NCI-H1930 (cell line): Measurements from ENCODE around the gene ARHGEF28.
A peak's percentile ranks its signal among the peaks of the same experiment; 100 is the strongest.

ENCODE experiments used
- DNase-seq, 2 experiments: peaks; one replicate each; lab custom pipeline; 2025; lab: John Stamatoyannopoulos, UW

ARHGEF28 gene, protein sequence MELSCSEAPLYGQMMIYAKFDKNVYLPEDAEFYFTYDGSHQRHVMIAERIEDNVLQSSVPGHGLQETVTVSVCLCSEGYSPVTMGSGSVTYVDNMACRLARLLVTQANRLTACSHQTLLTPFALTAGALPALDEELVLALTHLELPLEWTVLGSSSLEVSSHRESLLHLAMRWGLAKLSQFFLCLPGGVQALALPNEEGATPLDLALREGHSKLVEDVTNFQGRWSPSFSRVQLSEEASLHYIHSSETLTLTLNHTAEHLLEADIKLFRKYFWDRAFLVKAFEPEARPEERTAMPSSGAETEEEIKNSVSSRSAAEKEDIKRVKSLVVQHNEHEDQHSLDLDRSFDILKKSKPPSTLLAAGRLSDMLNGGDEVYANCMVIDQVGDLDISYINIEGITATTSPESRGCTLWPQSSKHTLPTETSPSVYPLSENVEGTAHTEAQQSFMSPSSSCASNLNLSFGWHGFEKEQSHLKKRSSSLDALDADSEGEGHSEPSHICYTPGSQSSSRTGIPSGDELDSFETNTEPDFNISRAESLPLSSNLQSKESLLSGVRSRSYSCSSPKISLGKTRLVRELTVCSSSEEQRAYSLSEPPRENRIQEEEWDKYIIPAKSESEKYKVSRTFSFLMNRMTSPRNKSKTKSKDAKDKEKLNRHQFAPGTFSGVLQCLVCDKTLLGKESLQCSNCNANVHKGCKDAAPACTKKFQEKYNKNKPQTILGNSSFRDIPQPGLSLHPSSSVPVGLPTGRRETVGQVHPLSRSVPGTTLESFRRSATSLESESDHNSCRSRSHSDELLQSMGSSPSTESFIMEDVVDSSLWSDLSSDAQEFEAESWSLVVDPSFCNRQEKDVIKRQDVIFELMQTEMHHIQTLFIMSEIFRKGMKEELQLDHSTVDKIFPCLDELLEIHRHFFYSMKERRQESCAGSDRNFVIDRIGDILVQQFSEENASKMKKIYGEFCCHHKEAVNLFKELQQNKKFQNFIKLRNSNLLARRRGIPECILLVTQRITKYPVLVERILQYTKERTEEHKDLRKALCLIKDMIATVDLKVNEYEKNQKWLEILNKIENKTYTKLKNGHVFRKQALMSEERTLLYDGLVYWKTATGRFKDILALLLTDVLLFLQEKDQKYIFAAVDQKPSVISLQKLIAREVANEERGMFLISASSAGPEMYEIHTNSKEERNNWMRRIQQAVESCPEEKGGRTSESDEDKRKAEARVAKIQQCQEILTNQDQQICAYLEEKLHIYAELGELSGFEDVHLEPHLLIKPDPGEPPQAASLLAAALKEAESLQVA (N-terminal part only)

DNA sequence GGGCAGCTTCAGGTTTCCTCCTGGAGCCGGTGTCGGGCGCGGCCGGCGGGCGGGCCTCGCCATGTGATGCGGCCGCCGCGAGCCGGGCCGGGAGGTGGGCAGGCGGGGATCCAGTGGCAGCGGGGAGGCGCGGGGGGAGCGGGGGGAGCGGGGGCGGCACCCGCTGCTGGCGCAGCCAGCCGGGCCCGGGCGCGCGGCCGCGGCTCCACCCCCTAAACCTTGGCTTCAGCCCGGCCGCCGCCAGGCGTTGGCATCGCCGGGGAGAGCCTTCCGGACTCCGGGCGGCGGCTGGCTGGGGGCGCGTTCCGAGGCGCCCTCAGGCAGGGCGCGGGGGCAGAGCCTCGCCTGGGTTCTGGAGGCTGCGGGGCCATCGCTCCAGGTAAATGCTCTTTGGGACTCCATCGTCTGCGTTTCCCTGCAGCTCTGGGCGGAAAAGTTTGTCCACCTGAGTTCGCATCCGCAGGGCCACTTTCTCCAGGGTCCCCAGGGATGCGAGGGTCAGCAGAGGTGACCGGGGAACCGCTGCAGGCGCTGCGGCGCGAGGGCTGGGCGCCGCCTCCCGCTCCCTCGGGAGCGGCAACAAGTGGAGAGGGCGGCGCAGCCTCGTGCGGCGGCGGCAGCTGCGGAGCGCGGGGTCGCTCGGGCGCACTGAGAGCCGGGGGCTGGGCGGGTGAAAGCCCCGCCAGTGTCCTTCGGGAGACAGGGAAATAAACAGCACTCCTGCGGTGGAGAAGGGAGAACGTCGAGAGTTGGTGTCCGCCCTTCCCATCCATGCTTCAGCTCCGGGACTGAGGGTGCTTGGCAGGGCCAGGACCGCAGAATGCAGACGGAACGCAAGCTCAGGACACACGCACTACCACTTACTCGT is at the start of gene ARHGEF28:
TSS of gene ARHGEF28 (plus strand) at position 253 of the 868 bp plus-strand sequence. CDS start 58,656 bp downstream, outside the sequence.
- DNase-seq, result peak; percentile 41 to 70

DNA sequence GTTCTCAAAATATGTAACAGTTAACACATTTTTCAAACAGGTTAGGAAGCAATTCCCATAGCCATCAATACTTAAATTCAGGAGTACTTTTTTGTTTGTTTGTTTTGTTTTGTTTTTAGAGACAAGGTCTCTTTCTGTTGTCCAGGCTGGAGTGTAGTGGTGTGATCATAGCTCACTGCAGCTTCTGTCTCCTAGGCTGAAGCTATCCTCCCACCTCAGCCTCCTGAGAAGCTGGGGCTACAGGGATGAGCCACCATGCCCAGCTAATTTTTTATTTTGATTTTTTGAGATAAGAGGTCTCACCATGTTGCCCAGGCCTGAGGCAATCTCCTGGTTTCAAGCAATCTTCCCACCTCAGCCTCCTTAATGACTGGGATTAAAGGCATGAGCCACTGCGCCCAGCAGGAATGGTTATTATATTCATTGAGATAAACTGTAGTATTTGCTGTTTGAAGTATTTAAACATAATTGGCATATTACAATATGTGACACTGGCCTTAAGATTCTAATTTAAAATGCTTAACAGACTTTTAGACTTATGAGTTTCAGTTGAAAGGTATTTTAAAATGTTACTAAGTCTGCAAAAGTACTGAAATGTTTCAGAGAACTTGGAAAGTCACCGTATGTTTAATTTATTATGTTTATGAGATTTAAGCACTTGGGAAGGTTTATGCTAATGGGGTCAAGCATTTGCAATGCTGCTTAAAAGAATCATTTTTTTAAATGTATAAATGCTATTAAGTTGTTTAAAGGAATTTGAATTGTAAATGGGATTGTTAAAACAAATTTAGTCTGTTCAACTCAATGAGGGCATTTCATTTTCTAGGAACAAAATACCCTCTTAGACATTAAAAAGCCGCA is 43.5 kb upstream of the ARHGEF28 start:
- no peak for DNase-seq

DNA sequence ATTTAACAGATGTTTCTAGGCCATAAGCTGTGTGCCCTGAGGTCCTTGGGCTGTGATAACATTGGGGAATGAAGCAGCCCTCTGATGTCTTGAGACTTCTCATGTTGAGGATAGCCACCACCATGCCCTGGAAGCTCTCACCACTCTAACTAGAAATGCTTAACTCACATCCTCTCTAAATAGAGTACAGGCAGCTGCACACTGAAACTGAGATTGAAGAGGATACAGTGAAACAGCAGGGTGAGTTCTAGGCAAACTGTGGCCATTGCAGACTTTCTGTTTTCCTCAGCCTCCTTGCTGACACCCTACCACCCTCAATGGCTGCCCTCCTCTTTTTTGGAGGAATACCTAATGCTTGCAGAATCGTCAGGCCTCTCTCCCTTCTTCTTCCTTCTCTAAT is 38.1 kb upstream of the ARHGEF28 start:
- no peak for DNase-seq

DNA sequence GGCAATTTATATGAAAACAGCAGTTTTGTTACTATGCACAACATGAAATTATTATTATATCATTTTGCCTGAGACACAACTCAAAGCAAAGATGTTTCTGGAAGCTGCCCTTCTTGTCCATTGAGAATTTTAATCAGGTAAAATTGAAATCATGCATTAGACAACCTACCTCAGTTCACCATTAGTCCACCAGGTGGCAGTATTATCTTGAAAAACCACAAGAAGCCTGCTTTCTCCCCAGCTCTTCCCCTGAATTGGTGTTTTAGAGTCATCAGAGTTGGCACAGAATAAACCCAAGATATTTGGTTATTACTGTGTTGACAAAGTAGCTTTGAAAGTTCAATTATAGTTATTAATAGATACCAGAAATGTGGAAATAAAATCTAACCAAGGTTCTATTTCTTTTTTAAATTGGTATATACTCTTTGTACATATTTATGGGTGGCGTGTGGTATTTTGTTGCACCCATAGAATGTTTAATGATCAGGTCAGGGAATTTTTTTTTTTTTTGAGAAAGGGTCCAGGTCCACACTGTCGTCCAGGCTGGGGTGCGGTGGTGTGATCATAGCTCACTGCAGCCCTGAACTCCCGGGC is 34.8 kb upstream of the ARHGEF28 start:
- DNase-seq, result peak; percentile 4 to 53

DNA sequence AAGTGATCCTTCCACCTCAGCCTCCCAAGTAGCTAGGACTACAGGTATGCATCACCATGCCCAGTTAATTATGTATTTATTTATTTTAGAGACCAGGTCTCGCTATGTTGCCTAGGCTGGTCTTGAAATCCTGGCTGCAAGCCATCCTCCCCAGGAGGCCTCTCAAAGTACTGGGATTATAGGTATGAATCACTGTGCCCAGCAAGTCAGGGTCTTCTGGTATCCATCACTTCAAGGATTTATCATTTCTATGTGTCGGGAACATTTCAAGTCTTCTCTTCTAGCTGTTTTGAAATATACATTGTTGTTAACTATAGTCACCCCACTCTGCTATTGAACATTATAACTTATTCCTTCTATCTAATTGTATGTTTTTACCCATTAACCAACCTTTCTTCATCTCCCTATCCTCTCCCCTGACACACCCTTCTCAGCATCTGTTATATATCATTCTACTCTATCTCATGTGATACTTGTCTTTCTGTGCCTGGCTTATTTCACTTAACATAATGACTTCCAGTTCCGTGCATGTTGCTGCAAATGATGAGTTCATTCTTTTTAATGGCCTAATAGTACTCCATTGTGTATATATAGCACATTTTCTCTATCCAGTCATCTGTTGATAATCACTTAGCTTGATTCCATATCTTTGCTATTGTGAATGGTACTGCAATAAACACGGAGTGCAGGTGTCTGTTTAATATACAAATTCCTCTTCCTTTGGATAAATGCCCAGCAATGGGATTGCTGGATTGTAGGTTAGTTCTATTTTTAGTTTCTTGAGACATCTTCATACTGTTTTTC is 34.1 kb upstream of the ARHGEF28 start:
- no peak for DNase-seq

DNA sequence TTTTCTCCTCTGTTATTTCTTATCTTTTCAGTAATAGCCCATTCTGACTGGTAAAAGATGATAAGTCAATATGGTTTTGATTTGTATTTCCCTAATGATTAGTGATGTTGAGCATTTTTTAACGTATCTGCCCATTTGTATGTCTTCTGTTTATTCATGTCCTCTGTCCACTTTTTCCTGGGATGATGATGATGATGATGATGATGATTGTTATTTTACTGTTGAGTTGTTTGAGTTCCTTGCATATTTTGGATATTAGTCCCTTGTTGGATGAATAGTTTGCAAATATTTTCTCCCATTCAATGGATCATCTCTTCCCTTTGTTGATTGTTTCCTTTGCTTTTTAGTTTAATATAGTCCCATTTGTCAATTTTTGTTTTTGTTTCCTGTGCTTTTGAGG is 33.4 kb upstream of the ARHGEF28 start:
- DNase-seq, result no peak

DNA sequence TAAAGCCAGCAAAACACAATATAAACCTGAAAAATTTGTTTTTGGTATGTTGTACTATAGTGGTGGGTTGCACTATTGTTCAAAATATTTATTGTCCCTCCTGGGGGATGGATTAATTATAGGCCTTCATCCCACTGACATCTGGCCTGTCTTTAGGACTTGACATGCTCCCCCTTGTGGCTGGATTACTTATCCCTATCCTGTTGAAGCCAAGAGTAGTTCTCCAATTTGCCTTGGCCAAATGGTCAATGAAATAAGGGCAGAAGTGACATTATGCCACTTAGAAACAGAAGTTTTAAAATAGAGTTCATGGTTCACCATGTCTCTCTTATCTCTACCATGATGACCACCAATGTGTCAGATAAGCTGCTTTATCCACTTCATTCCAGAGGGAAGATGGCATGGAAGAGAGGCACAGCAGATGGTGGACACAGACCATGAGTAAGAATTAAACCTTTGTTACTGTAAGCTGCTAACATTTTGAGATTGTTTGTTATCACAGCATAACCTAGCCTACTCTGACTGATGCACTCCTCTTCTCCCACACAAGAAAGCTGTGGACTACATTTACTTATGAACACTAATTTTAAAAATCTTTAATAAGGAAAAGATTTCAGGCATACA is 29.2 kb upstream of the ARHGEF28 start:
- no peak for DNase-seq

DNA sequence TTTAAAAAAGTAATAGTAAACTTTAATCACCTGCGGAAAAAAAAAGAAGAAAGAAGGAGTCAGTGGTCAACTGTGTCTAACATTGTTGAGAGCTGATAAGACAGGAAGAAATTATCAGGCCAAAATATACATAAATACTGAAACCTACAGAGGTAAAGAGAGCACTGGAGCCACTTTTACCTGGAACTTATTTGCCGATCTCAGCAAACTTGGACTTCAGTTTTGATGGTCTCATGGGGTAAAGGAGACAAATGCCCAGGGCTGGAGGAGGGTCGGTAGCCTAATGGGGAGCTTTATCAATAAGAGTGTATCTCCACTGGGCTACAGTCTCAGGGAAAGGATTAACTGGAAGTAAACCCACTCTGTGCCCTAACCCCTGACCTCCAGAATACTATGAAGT is 26.6 kb upstream of the ARHGEF28 start:
- no peak for DNase-seq

DNA sequence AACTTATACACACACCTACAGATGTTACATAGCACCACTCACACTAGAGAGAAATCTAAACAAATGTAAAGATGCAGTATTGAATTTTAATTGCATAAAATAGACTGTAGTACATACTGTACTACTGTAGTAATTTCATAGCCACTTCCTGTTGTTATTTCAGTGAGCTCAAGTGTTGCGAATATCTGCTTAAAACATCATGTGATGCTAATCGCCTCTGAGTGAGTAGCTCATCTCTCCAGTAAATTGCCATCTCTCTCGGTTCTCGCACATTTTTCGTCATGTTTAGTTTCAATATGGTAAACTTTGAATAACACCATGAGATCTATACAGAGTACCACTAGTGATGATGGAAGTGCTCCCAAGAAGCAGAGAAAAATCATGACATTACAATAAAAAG is 22.0 kb upstream of the ARHGEF28 start:
- DNase-seq, result no peak

DNA sequence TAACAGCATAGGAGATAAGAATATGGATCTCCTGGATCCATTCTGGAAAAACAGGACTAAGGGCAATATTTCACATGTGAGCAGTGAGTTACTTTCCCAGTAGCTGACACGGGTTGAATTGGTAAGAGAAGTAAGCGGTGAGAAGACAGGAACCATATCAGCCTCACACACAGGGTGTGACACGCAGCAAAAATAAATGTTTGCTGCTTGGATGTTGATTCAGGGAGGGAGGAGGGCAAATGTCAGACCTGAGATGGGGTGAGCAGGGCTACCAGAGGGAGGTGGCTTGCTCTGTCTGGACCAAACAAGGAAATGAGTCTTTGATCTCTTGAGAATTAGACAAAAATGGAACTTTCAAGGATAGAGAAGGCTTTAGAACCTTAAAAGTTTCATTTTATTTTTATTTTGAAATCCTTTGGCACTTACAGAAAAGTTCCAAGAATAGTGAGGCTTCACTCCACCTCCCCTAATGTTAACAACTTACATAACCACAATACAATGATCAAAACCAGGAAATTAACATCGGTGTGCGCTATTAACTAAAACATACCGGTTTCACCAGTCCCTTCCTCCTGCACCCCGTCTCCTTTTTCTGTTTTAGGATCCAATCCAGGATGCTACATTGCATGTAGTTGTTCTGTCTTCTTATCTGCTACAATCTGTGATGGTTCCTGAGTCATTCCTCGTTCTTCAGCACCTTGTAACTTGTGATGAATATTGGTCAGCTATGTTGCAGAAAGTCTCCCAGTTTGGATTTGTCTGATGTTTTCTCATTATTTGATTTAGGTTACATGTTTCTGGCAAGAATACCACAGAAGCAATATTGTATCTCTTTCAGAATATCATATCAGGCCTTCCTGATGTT is 20.5 kb upstream of the ARHGEF28 start:
- no peak for DNase-seq

DNA sequence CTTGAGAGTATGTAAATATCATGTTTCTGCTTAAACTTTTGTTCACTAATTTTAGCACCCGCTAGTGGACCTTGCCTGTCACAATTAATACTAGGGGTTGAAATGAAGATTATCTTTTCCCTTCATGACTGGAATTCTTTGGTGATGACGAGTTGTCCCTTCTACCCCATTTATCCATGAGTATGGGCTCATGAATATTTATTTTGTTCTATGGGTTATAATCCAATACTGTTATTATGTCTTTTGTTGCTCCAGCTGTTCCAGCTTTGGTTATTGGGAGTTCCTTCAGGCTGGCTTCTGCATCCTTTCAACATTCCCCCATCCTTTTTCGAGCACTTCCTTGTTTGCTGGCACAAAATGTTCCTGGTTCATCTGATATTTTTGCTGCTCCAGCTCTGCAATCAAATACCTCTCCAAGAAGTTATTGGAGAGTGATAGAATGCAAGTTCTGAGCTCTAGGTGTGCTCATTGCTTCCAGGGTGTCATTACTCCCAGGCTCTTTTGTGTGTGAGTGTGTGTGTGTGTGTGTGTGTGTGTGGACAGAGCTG is 19.7 kb upstream of the ARHGEF28 start:
- DNase-seq, result no peak

DNA sequence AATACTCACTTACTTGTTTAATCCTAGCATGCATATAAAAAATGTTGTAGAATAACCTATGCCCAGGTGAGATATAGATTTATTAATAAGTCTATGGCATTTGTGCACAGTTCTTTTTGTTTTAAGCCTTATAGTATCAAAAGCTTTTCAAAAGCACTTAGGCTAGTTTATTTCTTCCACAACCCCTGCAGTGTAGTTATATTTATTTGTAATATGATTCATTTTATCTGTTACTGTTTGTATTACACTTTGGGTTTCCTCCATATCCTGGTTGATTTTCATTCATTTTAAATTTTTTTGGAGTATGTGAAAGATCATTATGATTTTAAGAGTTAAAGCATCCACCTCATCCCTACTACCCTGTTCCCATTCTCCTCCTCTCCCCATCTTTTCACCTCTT is 18.8 kb upstream of the ARHGEF28 start:
- DNase-seq, result no peak

DNA sequence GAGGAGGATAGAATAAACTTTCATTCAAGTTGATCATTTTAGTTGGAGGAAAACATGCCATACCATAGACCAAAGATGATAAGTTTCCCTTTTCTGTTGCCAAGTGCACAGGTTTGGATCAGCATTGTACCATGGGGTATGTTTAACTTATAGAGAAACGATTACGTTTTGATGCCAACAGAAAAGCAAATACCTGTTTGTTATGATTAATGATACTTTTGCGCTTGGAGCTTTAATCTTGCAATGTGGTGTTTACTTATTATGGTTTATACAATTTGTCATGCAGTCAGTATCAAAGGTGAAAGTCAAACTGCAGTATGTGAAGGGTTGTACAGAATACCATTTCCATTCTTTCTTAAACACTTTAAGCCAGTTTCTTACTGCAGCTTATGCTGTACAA is 13.2 kb upstream of the ARHGEF28 start:
- DNase-seq, result no peak

DNA sequence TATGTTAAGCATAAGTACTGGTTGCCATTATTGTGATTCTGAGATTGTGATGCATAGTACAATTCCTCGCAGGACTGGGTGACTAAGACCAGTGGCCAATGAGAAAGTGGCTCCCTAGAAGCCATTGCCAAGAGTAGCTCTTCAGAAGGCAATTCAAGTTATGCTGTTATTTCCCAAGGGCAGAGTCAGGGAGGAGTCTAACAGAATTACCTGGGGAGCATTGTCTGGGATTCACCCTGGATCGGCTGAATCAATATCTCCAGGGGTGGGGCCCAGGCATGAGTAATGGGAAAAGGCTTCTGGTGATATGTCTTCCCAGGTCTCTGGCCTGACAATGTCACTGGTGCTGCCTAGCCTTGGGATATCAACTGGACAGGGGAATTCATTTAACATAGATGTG is 10.9 kb upstream of the ARHGEF28 start:
- no peak for DNase-seq

DNA sequence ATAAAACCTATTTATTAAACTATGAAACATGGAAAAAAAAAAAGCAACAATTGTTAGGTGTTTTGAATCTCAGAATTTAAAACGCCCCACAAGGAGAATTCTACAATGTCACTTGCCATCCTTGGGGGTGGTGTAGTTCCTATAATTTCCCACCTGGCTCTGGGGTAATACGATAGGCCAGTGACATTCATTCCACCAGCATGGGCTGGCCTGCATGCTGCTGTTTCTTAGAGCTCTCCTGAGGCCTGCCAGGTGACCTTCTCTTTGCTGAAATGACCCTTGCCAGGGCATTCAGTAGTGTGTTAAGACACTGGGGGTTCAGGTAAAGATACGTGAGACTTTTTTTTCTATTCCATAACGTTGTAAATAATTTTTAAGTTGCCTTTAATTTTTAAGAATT is 10.0 kb upstream of the ARHGEF28 start:
- no peak for DNase-seq

DNA sequence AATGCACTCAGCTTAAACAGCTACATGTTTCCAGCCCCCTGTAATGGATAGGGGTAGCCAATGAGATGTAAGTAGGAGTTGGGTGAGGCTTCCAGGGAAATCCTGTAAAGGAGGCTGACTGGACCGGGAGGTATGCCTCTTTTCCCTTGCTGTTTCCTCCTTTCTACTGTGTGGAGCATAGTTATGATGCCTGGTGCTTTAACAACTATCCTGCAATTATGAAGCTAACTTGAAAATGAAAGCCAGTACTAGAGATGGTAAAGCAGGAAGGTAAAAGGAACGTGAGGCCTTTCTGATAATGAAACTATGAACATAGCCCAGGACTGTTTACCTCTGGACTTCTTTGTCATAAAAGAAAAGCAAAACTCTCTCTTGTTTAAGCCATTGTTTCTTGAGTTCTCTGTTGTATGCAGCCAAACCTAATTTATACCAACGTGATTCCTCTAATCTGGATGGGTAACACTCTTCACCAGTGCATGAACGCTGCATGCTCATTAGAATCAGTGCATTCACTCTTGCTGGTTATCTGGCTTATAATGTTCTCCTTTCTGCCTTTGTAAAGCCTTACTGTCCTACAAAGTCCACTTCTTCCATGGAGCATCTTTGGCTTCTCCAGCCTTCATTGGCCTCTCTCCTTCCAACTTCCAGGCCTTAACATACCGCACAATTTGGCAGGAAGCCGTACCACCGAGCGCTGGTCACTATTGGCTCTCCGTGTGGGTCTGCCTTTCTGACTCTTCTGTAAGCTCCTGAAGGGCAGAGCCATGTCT is 8.3 kb upstream of the ARHGEF28 start:
- DNase-seq, result no peak
